ENCODE data around the gene MAPK13.
"Not testable (repeated sequence)": the region's sequence is repeated elsewhere in the genome, so short reads cannot be mapped to it uniquely, and the experiment has no call there.

MAPK13 gene

DNA sequence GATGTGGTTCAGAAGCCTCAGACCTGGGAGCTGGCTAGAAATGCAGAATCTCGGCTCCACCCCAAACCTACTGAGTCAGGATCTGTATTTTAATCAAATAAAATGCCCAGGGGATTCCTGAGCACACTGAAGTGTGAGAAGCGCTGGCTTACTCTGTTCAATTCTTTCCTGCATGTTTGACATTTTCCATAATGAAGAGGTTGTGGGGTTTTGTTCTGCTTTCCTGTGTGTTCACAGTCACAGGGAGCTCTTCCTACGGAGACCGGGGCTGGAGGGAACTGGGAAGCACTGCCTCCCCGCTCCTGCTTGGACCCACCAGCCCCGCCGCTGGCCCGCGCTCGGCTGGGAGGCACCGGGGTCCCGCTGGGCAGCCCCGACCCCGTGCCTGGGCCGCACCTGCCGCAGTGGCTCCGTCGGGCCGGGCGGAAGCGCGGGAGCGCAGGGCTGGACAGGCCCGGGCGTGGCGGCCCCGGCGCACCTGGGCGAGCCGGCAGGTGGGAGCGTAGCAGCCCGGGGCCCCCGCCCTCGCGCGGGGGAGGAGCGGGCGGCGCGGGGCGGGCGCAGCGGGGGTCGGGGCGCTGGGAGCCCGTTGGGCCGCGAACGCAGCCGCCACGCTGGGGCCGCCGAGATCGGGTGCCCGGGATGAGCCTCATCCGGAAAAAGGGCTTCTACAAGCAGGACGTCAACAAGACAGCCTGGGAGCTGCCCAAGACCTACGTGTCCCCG is at the start of gene MAPK13:
TSS of gene MAPK13 (plus strand) at position 573 of the 726 bp plus-strand sequence. CDS start at position 643, 70 bp downstream.
- no peak for DNase-seq (ENCODE audit: low read depth in 2 of 3, low spot score in 2 of 3)

DNA sequence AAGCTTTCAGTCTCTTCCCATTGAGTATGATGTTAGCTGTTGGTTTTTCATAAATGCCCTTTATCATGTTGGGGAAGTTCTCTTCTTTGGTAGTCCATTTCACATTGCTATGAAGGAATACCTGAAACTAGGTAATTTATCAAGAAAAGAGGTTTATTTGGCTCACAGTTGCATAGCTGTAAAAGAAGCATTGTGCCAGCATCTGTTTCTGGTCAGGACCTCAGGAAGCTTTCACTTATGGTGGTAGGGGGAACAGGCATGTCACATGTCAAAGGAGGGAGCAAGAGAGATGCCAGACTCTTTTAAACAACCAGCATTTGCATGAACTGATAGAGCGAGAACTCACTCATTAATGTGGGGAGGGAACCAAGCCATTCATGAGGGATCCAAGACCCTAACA is 48.0 kb upstream of the MAPK13 start:
- DNase-seq (ENCODE audit: low read depth in 2 of 3, low spot score in 2 of 3) = no peak

DNA sequence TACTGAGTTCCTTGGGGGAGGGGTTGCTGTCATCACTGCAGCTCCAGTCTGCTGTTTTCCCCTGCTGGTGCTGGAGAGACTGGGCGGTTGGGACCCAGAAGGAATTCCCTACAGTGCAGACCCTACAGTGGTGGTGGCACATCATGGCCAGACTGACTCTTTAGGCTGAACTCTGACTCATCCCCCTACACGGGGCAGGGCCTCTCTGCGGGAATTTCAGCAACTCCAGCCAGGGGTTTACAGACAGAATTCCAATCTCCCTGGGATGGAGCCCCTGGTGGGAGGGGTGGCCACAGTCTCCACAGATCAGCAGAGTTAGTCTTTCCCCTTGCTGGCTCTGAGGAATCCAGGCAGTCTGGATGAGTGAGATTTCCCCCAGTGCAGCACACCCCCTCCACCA is 46.9 kb upstream of the MAPK13 start:
- no peak for DNase-seq (ENCODE audit: low read depth in 2 of 3, low spot score in 2 of 3)

DNA sequence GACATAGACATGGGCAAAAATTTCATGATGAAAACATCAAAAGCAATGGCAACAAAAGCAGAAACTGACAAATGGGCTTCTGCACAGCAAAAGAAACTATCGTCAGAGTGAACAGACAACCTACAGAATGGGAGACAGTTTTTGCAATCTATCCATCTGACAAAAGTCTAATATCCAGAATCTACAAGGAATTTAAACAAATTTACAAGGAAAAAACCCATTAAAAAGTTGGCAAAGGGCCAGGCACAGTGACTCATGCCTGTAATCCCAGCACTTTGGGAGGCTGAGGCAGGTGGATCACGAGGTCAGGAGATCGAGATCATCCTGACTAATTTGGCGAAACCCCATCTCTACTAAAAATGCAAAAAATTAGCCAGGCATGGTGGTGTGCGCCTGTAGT is 42.1 kb upstream of the MAPK13 start:
- DNase-seq (ENCODE audit: low read depth in 2 of 3, low spot score in 2 of 3) = not testable (repeated sequence)

DNA sequence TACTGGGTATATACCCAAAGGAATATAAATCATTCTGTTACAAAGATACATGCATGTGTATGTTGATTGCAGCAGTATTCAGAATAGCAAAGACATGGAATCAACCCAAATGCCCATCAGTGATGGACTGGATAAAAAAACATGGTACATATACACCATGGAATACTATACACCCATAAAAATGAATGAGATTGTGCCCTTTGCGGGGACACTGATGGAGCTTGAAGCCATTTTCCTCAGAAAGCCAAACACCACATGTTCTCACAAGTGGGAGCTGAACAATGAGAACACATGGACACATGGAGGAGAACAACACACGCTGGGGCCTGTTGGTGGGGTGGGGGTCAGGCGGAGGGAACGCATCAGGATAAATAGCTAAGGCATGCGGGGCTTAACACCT is 41.3 kb upstream of the MAPK13 start:
- no peak for DNase-seq (ENCODE audit: low read depth in 2 of 3, low spot score in 2 of 3)

DNA sequence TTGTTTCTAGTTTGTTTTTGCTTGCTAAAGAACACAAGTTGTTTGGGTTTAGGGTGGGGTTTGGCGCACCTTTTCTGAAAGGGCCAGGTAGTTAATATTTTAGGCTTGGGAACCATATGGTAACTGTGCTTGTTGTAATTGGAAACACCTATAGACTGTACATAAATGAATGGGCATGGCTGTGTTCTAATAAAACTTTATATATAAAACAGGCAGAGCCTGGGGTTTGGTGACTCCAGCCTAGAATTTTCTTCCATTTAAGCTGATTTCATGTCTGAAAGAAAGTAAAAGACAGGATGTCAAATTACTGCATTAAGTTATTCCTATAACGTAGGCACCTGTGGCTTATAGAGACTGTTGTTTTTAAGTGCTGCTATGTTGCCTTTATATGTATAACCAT is 36.1 kb upstream of the MAPK13 start:
- DNase-seq (ENCODE audit: low read depth in 2 of 3, low spot score in 2 of 3) = no peak

DNA sequence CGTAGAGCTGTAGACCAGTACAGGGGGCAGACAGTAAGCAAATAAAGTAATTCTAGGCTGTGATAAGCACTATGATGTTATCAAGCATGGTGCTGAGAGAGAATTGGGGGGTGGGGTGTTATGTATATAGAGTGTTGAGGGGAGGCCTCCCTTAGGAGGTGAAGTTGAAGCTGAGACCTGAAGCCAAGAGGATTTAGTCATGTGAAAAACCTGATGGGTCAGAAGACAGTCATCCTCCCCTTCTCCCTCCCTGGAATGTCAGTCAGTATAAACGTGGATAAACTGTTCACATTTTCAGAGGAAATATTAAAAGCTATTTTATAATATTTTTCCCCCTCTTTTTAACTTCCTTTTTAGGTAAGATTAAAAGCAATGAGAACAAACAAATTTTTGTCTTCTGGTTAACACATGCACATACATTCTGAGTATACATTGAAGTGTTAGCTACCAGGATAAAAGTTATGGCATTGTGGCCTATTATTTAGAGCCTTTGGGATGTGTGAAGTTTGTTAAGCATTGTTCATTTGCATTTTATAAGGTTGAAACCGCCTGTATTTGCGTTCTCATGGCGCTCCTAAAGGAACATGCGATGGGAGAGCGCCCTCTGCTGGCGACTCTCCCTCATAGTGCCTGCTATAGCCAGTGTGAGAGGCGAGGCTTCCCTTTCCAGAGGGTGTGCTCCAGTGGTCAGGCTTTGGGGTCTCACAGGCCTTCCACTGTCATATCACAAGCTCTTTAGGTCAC is 35.4 kb upstream of the MAPK13 start:
- peak; percentile 37 to 77 (median 58) for DNase-seq (ENCODE audit: low read depth in 2 of 3, low spot score in 2 of 3)

DNA sequence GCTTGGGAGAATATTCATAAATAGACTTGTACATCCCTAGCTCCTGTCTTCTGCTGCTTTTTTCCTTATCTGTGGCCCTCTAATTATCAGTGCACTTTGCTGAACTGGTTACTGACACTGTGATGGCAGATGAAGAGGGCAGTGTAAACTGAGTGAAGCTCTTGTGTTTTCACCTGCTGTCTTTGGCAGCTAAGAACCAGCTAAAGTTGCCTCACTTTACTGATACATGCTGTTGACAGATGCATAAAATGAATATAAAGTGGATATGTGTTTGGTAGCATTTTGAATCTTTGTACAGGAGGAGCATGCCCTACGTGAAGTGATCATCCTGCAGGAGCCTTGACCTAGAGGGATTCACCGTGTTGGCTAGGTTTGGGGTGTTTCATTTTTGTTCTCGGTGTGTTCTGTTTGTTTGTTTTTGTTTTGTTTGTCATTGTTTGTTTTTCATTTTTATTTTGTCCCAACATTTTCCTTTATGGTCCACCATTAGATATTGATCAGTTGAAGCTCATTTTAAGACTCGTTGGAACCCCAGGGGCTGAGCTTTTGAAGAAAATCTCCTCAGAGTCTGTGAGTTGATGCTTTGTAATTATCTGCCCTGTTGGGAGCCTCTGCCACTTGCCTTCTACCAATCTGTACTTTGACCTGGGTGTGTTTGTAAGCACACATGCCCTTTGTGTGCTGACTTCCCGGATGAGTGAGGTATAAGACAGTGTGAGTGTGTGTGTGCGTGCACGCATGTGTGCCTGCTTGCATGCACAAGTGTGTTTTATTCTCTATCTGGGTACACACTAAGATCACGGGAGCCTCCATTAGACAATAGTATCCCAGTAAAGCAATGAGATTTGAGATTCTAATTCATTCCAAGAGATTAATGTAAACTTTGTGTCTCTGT is 34.6 kb upstream of the MAPK13 start:
- DNase-seq (ENCODE audit: low read depth in 2 of 3, low spot score in 2 of 3) = no peak

DNA sequence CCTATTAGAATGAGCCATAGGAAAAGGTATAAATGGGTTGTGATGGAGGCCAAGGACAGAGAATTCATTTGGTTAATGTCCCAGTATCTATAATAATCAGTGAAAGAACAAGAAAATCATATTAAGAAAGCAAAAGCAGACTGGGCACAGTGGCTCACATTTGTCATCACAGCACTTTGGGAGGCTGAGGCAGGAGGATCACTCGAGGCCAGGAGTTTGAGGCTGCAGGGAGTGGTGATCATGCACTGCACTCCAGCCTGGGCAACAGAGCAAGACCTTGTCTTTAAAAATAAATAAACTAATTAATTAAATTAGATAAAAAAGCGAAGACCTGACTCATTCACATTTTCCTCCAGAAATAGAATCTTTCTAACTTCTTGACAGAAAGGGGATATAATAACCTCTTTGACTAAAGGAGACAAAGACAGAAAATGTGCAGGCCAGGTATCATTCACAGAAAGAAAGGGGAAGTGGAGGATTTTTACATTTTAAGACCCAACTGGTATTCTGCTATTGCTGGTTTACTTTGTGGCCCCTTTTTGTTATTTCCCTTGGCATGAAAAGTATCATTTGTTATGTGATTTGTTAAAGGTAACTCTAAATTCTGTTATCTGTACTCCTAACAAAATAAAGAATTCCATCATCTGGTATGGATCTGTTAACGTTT is 31.9 kb upstream of the MAPK13 start:
- DNase-seq (ENCODE audit: low read depth in 2 of 3, low spot score in 2 of 3) = no peak

DNA sequence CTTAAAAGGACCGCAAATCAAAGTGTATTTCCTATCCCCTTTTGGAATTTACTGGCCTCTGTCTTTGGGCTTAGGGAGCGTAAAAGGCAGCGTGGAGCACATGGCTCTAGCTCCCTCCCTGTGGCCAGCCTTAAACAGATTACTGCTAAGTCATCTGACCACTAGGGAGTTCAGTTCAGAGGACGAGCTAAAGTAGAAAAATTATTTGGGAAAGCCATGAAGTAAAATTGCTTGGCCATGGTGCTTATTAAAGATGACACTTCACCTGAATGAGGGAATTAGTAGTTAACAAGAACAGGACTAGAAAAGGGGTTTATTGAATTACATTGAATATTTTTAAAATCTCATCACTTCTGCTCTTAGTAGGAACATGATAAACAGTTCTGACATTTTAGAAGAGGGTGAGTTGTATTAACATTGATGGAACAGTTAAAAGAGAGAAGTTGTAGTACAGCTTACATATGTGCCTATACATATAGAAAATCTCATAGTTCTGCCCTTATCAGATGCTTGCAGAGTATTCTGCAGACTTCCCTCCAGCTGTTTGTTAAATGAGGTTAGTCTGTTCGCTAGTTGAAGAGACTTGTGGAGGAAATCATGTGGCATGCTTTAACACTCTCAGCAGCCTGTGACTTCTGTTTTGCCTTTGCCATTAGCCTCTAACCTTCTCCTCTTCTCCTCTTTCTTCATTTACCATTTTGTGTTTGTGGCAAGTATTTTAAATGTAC is 31.2 kb upstream of the MAPK13 start:
- DNase-seq (ENCODE audit: low read depth in 2 of 3, low spot score in 2 of 3) = no peak

DNA sequence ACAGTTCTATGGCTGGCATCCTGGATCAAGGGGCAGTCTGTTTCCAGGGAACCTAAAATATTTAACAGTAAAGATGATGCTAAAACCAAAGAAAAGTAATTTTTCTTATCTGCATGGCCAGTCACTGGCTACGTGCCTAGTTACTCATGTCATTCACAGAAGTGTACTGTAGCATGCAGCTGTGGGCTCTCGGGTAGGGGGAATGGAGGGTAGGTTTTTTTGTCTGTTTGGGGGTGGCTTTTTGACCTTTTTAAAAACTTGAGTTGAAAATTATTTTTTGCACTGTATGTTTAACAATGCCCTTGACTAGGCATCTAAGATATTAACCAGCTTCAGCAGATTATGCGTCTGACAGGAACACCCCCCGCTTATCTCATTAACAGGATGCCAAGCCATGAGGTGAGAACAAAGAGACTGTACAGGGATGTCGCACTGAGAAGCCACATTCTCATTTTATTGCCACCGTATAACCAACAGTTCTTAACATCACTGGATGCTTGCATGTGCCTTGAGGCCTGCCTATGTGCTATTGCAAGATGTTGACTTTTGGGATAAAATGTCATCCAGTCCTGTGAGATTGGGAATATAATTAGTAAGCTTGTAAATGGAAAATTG is 30.3 kb upstream of the MAPK13 start:
- DNase-seq (ENCODE audit: low read depth in 2 of 3, low spot score in 2 of 3) = no peak

DNA sequence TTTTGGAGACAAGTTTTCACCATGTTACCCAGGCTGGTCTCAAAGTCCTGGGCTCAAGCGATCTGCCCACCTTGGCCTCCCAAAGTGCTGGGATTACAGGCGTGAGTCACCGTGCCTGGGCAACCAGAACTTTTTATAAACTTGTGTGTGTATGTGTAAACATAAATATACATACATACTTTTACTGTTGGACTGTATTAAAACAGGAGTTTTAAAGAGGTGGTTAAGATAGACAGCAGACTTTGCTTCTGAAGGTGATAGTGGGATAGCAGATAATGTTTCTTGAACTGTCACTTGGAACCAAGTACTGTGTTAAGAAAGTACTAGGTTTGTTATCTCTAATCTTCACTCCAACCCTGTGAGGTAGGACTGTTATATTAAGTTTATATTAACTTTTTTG is 28.6 kb upstream of the MAPK13 start:
- DNase-seq (ENCODE audit: low read depth in 2 of 3, low spot score in 2 of 3) = no peak

DNA sequence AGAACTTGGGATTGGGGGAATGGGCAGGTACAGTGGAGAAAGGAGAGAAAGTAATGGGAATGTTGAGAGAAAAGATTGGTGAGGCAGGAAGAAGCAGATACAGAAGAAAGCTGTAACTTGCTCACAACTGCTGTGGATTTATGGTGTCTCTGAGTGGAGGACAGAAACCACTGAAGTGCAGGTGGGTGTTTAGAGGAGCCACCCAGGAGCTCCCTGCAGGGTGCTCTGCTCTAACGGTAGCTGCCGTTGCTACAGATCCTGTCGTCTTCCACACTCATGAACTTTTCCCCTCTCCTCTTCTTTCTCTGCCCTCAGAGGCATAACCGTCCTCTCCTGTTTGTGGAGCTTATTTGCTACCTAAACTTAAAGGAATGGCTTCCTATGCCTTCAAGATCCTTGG is 27.5 kb upstream of the MAPK13 start:
- DNase-seq (ENCODE audit: low read depth in 2 of 3, low spot score in 2 of 3) = no peak

DNA sequence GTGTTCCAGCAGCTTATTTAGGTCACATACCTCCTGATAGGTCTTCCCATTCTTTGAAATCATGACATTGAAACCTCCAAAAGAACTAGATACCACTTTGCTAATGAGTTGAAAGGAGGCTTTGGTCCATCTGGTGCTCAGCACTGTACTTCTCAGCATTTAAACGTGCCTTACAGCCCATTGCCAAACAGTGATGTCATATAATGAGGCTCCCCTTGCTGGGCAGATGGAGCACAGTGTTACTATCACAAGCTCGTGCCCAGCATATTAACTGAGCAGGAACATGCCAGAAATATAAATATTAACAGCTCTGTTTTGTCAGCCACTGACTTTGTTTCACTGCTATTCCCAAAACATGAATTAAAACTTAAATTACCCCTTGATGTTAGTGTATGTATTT is 25.5 kb upstream of the MAPK13 start:
- DNase-seq (ENCODE audit: low read depth in 2 of 3, low spot score in 2 of 3) = no peak

DNA sequence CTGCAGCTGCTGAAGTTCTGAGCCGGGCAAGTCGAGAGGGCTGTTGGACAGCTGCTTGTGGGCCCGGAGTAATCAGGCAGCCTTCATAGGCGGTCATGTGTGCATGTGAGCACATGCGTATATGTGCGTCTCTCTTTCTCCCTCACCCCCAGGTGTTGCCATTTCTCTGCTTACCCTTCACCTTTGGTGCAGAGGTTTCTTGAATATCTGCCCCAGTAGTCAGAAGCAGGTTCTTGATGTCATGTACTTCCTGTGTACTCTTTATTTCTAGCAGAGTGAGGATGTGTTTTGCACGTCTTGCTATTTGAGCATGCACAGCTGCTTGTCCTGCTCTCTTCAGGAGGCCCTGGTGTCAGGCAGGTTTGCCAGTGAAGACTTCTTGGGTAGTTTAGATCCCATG is 21.2 kb upstream of the MAPK13 start:
- DNase-seq (ENCODE audit: low read depth in 2 of 3, low spot score in 2 of 3) = no peak

DNA sequence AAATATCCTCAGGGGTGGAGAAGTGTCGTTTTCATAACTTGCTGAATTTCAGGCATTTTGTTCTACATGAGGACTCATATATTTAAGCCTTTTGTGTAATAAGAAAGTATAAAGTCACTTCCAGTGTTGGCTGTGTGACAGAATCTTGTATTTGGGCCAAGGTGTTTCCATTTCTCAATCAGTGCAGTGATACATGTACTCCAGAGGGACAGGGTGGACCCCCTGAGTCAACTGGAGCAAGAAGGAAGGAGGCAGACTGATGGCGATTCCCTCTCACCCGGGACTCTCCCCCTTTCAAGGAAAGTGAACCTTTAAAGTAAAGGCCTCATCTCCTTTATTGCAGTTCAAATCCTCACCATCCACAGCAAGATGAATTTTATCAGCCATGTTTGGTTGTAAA is 20.3 kb upstream of the MAPK13 start:
- no peak for DNase-seq (ENCODE audit: low read depth in 2 of 3, low spot score in 2 of 3)

DNA sequence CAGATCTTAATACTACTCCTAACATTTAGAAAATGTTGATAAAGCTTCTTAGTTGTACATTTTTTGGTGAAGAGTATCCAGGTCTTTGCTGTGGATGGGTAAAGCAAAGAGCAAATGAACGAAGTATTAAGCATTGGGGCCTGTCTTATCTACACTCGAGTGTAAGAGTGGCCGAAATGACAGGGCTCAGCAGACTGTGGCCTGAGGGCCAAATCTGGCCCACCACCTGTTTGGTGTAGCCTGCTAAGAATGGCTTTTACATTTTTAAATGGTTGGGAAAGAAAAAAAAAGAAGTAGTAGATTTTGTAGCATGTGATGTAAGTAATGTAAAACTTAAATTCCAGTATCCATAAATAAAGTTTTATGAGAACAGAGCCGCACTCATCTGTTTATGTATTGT is 19.4 kb upstream of the MAPK13 start:
- no peak for DNase-seq (ENCODE audit: low read depth in 2 of 3, low spot score in 2 of 3)

DNA sequence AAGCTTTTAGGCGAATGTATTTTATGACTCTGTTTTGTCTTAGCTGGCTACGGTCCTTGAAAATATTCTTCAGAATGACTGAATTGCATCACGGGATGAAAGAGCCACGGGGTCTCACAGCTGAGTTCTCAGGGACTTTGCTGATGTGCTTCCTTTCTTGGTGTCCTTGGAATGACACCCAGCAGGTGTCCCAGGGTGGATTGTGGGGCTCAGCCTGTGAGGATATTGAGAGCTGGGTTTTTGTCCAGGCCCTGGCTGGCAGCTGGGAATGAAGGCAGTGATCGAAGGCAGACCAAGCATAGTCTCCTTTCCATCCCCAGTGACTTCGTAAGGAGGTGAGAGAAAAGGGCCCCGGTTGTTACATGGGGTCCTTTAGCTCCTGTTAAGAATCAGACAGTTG is 18.8 kb upstream of the MAPK13 start:
- DNase-seq (ENCODE audit: low read depth in 2 of 3, low spot score in 2 of 3) = no peak

DNA sequence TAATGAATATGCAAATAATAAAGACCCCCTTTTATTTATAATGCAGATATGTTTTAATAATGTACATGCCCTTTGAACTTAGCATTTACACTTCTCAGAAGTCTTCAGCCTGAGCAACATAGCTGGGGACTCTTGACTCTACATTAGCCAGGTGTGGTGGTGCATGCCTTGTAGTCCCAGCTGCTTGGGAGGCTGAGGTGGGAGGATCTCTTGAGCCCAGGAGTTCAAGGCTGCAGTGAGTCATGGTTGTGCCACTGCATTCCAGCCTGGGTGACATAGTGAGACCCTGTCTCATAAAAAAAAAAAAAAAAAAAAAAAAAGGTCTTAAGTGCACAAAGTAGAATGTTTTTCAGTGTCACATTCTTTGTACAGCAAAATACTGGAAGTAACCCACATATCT is 17.3 kb upstream of the MAPK13 start:
- DNase-seq (ENCODE audit: low read depth in 2 of 3, low spot score in 2 of 3) = no peak

DNA sequence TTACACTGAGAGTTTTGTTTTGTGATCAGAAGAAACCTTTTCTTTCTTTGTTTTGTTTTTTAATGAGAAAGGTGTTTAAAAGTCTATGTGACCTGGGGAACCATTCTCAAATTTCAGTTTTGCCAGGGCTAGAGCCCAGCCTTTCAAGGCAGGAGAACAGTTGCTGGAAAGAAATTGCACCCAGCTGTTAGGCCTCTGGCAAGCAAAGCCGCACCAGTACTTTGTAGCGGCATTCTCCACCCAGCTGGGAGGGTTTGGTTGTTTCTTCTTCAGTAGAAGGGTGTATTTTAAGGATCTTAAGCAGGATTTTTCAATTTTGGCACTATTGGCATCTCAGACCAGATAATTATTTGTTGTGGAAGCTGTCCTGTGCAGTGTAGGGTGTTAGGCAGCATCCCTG is 16.6 kb upstream of the MAPK13 start:
- no peak for DNase-seq (ENCODE audit: low read depth in 2 of 3, low spot score in 2 of 3)
